NCI-H748 treated with DMSO at 0.1 percent for 48 hours (cell line): ENCODE results near the gene TMEM272.

Source experiments
- DNase-seq: peaks from one replicate; lab custom pipeline; 2025; lab: John Stamatoyannopoulos, UW

Gene TMEM272

DNA sequence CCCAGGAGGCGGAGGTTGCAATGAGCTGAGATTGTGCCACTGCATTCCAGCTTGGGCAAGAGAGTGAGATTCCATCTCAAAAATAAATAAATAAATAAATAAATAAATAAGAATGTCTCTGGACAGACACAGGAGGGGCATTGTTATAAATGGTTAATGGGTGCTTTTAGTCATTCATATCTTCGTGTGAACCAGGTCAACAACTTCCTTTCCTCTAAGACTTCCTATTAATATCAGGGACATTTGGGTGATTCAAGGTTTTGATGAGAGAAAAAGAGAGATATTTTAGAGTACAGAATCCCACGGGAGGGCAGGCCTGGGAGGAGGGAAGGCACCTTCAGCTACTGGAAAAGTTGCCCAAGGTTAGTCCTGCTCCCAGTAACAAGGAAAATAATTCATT is 64.9 kb downstream of the TMEM272 start:
- DNase-seq: no peak

DNA sequence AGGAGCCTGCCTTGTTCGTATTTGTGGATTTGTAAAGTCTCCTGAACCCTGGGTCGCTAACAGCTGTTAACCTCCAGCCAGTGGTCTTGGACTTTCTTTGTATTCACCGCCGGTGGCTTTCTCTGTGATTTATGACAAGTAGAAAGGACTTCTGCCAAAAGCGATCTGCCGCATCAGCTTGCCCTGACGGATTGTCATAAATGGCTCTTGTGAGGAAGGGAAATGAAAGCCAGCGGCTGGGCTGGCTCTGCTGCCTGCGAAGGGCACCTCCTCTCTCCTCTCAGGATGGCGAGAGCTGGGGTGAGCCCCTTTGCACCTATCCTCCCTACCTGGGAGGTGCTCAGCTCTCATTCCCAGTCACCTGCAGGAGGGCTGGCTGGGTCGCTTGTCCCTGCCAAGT is 66.6 kb downstream of the TMEM272 start:
- DNase-seq: no peak

DNA sequence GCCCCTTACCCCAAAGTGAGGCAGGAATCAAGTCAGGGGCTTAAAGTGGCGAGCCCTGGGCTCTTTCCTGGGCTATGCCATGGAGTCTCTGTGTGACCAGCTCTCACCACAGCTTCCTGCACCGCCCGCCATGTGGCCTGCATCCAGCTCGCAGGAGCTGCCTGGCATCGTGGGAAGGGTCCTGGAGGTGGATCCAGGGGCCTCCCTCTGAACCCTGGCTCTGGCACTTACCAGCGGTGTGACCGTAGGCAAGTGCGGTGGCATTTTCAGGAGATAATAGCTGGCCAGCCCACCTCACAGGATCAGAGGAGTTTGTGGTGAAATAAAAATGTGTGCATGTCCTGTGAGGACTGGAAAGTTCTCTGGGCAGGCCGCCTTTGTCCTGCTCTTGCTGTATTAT is 67.1 kb downstream of the TMEM272 start:
- DNase-seq: no peak

DNA sequence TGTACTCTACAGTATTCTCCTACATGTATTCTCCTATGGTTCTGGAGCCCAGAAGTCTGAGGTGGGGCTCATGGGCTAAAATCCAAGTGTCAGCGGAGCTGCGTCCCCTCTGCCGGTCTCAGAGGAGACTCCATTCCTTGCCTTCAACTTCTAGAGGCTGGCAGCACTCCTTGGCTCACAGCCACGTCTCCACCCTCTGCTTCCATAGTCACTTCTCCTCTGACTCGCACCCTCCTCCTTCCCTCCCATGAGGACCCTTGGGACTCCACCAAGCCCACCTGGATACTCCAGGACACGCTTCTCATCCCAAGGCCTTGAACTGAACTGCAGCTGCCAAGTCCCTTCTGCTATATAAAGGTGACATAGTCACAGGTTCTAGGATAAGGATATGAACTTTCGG is 68.8 kb downstream of the TMEM272 start:
- no peak for DNase-seq

DNA sequence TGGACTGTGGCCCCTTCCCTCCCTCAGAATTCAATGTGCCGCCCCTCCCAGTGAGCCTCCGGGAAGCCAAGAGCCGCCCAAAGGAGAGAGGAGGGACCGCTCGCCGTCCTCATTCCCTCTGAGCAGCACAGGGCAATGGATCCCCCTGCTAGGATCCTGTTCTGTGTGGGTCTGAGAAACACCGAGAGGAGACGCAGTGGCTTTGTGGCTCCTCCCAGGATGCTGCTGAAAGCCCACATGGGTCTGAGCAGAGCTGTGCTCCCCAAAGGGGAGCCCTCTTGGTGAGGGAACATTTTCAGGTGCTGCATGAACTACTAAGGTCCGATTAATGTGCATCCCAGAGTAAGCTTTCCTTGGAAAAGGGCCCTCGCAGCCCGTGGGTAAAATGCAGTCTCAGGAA is 71.5 kb downstream of the TMEM272 start:
- no peak for DNase-seq

DNA sequence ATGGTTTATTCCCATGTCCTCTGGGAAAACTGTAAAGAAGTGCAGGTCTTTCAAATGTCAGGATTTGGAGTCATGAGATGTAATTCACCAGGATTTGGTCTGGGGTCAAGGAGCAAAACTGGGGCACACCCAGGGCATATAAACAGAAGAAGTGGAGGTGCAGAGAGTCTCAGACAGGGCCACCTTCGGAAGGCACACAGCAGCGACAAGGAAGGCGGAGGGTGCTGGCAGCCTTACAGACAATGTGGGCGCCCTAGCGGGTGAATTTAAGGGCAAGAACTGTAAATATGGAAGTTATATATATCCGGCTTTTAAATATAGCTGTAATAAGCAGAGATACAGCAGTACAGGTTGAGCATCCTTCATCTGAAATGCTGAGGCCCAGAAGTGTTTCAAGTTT is 72.2 kb downstream of the TMEM272 start:
- DNase-seq: no peak

DNA sequence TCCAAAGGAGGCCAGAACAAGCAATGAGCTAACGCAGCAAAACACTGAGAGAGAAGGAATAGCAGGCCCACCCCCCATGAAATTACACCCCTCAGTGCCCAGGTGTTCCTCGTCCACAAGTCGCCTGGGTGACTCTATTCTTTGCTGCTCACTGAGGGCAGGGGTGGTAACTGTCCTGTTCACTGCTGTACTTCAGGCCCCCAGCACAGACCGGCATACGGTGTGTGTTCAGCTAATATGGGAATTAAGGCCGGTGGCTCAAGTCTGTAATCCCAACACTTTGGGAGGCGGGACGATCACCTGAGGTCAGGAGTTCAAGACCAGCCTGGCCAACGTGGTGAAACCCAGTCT is 72.9 kb downstream of the TMEM272 start:
- no peak for DNase-seq

DNA sequence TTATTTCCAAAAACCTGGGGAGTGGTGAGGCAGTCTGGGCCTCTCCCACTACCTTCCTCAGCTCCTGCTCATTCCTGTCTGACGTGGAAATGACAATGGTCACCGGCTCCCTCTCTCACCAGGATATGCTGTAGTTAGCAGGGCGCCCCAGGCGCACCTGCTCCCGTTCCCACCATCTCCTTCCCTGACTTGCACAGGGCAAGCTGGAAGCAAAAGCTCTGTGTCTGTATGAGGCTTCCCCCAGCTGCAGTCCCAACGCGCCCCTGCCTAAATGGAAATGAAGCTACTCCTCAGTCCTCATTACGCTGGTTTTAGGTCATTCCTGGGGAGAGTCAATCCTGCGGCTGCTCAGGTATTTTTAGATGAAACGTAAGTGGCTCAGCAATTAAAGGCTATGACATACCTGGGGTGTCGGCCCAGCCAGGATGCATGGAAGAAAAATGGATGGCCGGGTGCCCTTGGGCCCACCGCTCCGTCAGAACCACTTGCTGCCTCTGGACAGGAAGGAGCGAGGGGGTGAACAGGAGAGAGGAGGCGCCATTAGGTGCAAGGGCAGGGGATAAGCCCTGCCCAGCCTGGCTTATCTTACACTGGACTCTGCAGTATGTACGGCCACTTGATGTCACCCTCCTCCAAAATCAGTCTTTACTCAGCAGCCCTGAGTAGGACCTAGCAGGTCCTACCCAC is 73.4 kb downstream of the TMEM272 start:
- no peak for DNase-seq

DNA sequence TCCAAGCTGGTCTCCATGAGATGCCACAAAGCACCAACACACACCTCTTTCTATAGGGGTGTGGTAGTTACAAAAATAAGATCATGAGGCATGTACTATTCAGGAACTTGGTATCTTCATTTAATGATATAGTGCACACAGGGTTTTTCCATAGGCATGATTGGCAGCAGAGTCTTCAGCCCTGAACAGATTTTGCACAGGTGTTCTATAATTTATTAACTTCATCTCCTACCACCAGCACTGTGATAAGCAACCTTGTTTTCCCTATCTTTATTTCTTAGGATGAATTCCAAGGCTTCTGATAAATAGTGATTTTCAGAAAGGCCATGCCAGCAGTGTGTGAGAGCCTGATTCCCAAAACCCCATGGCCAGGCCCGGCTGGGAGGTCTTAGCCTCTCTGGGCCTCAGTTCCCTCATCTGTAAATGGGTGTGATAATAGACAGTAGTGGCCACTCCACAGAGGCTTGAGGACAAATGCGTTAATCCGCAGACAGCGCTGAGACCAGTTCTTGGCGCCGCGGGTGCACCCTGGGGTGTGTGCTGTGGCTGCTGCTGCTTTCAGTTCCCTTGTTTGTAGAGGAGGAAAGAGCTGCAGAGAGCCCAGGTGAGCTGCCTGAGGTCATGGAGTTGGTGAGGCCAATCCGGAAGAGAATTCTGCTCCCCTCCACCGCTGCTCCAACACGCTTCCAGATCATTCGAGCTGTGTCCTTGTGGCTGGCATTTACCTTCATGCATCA is 74.1 kb downstream of the TMEM272 start:
- DNase-seq: no peak

DNA sequence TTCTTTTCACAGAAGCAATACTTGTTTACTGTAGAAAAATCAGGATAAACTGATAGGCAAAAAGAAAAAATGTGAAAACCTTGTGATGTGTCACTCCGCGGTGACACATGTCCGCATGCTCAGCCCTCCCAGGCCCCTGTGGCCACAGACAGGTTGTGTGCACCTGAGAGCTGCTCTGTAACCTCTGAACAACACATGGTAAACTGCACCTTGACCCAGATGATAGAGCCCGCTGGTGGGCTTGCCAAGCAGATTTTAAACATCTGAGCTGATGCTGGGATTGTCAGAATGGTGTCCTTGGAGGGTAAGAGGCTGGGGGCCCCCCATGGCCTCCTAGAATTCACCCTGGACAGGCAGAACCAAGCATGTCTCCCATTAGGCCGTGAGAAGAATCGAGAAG is 74.8 kb downstream of the TMEM272 start:
- DNase-seq: no peak

DNA sequence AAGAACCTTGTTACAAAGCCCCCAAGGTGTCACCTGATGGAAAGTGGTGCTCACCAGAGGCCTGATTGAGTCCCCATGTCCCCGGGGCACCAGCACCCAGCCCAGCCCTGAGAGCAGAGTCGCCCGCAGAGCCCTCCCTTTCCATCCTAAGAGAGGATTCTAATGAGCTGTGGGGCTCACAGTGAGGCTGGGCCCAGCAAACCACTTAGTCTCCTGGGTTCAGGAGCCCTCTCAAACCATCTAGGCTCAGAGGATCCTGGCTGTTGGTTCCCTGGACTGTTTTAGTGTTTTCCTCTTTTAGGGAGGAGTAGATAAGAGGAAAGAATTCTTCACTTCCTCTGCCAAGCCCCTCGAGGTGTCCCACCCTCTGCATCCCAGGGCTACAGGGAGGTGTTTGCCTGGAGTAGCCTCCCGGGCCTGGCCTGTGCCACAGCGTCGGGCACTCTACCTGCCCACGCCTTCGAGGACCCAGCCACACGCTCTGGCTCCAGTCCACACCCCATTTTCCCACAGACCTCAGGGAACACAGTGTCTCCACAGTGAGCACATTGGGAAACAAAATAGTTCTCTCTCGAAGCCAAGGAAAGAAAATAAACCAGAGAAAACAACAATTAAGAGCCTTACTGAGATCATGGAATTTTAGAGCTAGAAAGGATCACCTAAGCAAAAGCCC is 75.4 kb downstream of the TMEM272 start:
- no peak for DNase-seq

DNA sequence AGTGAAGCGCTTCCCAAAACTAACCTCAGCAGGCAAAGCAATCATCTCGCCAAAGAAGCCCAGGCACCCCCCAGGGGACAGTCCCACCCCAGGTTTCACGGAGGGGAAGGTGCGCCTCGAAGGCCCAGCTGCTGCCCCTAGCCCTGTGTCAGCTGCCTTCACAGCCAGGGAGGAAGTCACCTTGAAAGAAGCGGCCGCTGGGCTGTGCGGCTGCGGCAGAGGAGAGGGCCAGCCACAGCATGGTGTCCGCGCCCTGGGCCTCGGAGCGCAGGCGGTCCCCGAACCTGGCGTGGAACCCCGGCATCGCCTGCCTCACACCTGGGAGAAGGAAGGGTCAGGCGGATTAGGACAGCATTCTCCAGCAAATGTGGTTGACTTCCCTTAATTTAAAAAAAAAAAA is 76.0 kb downstream of the TMEM272 start:
- no peak for DNase-seq

DNA sequence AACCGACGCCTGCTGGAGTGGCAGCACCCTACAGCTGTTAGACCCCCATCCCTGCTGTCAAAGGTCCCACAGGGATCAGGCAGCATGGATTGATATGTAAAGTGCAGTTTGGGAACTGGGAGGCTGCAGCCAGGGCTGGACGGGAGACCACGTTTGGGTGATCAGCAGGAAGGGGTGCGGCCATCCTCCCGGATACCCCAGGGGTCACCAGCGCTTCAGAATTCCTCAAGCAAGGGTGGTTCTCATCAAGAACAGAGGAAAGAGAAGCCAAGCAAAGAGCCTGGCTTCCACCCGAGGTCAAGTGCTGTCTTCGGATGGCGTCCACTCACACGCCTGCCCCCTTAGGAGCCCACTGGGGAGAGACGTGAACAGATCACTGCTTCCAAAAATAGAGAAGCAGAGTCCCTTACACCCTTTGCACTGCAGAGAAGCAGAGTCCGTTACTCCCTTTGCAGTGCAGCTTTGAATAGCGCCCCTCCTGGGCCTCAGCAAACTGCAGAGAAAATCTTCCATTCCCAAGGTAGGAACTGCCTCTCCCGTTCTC is 76.5 kb downstream of the TMEM272 start:
- DNase-seq: no peak

DNA sequence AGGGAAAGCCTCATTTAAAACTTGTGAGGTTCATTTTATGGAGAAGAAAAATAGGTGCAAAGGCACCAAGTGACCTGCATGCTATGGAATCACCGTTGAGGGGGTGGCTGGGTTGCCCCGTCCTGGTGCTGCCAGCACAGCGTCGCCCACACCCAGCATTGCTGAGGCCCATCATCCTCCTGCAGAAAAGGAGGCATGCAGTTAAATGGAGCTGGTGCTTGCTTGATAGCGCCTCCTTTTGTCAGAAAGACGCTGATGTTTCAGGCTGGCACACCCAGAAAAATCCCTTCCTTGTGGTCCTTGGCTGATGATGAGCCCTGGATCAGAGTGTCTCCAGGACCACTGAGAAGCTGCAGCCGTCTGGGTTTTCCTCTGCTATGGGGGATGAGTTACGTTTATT is 77.9 kb downstream of the TMEM272 start:
- DNase-seq: no peak

DNA sequence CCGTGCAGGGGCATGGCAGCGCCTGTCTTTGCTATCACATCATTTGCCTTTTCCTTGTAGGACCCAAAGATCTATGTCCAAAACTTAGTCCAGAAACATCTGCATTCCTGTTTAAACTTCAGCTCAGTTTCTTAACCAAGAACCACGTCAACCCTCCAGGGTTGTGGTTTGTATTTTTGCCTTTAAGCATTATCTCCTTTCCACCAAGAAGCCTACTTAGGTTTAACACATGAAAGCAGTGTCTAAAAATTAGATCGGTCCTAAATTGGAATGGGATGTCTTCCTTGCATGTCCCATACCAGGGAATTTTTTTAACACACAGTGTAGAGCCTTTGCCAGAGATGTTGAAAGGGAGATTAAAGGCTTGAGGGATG is 79.8 kb downstream of the TMEM272 start:
- no peak for DNase-seq

DNA sequence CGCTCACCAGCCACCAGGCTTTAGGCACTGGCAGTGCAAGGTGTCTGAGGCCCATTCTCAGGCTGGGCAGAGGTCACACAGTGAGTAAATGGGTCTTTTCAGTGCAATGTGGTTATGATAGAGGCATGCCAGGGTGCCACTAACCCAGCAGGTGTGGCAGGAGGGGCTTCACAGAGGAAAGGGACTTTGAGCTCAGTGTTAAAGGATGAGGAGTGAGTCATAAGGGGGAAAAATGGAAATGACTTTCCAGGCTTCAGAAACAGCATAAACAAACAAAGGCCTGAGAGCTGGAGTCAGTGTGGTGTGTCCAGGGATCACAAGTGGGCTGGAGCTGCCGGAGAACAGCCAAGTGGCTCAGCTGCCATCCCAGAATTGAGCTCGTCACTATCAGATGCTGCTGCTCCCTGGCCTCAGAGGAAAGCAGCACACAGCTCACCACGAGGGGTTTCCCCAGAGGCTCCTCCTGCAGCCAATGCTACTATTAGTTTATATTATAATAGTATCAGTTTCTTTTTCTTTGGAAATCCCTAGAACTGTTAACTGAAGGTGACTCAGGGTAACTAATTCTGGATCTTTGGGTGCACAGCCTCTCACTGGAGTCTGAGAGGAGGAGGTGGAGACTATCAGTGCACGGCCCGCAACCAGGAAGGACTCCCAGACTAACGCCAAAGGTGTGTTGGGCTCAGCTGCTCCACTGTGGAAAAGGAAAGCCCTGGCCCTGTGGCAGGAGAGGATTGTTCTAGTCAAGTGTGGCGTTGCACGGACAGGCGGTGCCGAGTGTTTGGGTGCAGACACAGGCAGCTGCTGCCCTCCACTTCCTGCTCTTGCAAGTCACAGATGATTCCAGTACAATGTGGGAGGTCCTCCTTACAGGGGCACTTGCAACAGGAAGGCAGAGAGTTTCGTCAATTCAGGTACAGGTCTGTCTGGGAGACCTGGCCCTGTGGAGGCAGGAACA is 80.5 kb downstream of the TMEM272 start:
- DNase-seq: no peak

DNA sequence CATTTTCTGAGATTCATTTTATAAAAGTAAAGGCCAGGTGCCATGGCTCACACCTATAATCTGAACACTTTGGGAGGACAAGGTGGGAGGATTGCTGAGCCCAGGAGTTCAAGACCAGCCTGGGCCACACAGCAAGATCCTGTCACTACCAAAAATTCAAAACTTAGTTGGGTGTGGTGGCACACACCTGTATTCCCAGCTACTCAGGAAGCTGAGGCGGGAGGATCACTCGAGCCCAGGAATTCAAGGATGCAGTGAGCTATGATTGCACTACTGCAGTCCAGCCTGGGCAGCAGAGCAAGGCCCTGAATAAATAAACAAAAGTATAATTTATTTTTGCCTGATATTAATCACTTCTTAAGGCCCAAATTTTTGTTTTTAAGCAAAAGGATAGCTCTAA is 81.5 kb downstream of the TMEM272 start:
- DNase-seq: no peak
